Measurements from ENCODE around the gene WDR35.

WDR35 gene

DNA sequence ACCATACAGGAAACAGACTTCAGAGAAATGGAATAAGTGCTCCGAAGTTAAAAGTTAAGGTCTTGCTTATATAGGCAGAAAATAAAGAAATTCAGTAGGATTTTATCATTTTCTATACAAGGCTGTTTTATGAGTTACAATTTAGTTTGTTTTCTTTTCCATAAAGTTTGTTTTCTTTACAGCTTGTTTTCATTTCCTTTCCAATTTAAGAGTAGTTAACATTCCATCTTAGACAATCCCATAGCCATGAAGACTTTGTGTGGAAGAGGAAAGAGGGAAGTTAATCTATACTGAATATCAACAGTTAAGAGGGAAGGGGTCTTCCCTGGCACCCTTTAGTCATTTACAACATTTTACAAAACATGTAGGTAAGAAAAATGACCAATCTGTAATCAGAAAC is 114.6 kb downstream of the WDR35 start:
- TF ChIP-seq FOXM1 (IDR thresholded peaks at IDR 0.05; ENCODE audit: borderline replicate concordance, low read depth) (no peak), CREB1 (IDR thresholded peaks at IDR 0.05; ENCODE audit: low read depth) (no peak), CEBPB (IDR thresholded peaks at IDR 0.05) (no peak), YY1 (IDR thresholded peaks at IDR 0.05; ENCODE audit: low read depth) (no peak), ZBTB7A (IDR thresholded peaks at IDR 0.05; ENCODE audit: low read depth) (no peak), TEAD4 (IDR thresholded peaks at IDR 0.05) (no peak), EP300 (IDR thresholded peaks at IDR 0.05; ENCODE audit: borderline replicate concordance) (no peak), TCF12 (IDR thresholded peaks at IDR 0.05; ENCODE audit: low read depth) (no peak), NFIC (IDR thresholded peaks at IDR 0.05) (no peak), TAF1 (IDR thresholded peaks at IDR 0.05; ENCODE audit: low read depth) (no peak), RAD21 (IDR thresholded peaks at IDR 0.05; ENCODE audit: low read depth) (no peak), EGR1 (IDR thresholded peaks at IDR 0.05) (no peak)
- TF ChIP-seq, protein P1, sequence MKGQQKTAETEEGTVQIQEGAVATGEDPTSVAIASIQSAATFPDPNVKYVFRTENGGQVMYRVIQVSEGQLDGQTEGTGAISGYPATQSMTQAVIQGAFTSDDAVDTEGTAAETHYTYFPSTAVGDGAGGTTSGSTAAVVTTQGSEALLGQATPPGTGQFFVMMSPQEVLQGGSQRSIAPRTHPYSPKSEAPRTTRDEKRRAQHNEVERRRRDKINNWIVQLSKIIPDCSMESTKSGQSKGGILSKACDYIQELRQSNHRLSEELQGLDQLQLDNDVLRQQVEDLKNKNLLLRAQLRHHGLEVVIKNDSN (IDR thresholded peaks at IDR 0.05): no peak
- TF ChIP-seq, protein P2, sequence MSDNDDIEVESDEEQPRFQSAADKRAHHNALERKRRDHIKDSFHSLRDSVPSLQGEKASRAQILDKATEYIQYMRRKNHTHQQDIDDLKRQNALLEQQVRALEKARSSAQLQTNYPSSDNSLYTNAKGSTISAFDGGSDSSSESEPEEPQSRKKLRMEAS (IDR thresholded peaks at IDR 0.05): no peak
- TF ChIP-seq, protein P3, sequence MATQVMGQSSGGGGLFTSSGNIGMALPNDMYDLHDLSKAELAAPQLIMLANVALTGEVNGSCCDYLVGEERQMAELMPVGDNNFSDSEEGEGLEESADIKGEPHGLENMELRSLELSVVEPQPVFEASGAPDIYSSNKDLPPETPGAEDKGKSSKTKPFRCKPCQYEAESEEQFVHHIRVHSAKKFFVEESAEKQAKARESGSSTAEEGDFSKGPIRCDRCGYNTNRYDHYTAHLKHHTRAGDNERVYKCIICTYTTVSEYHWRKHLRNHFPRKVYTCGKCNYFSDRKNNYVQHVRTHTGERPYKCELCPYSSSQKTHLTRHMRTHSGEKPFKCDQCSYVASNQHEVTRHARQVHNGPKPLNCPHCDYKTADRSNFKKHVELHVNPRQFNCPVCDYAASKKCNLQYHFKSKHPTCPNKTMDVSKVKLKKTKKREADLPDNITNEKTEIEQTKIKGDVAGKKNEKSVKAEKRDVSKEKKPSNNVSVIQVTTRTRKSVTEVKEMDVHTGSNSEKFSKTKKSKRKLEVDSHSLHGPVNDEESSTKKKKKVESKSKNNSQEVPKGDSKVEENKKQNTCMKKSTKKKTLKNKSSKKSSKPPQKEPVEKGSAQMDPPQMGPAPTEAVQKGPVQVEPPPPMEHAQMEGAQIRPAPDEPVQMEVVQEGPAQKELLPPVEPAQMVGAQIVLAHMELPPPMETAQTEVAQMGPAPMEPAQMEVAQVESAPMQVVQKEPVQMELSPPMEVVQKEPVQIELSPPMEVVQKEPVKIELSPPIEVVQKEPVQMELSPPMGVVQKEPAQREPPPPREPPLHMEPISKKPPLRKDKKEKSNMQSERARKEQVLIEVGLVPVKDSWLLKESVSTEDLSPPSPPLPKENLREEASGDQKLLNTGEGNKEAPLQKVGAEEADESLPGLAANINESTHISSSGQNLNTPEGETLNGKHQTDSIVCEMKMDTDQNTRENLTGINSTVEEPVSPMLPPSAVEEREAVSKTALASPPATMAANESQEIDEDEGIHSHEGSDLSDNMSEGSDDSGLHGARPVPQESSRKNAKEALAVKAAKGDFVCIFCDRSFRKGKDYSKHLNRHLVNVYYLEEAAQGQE (IDR thresholded peaks at IDR 0.05; ENCODE audit: low read depth): no peak

DNA sequence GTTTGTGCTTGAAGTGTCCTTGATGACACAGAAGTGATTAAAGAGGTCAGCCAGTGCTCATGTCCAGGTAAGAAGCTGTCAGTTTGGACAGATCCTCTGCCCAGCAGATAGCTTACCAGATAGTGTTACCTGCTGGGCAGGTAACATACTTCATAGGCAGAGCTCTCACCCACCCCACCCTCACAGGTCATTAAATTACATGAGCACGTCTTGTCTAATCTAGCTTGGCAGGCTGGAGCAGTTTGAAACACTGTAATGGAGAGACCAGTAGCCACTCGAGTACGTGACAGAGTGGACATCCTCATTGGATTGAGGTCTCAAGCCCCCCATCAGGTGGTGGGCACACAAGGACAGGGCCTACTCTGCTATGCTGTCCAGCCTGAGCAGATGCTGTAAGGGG is 115.2 kb downstream of the WDR35 start:
- TF ChIP-seq YY1 (IDR thresholded peaks at IDR 0.05; ENCODE audit: low read depth): no peak
- TF ChIP-seq CEBPB (IDR thresholded peaks at IDR 0.05): no peak
- TF ChIP-seq EP300 (IDR thresholded peaks at IDR 0.05; ENCODE audit: borderline replicate concordance): no peak
- no peak for TF ChIP-seq NFIC (IDR thresholded peaks at IDR 0.05)
- no peak for TF ChIP-seq TEAD4 (IDR thresholded peaks at IDR 0.05)

DNA sequence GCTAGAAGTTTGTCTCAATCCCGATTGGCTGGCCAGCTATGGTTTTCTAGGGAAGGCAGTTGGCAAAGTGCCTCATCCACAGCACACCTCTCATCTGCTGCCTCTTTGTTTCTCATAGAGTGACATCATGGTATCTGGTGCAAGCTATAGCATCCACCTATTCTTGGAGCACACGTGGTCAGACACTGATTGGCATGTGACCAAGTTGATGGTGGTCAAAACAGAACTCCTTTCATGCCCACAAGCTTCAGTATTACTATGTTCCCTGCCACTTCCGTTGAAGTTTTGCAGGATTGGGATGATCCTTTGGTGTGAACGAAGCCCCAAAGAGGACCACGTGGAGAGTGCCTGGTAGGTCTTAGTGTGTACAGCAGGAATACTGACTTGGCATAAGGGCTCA is 116.9 kb downstream of the WDR35 start:
- TF ChIP-seq, protein P3 (IDR thresholded peaks at IDR 0.05; ENCODE audit: low read depth): no peak
- TF ChIP-seq TCF12 (IDR thresholded peaks at IDR 0.05; ENCODE audit: low read depth) (no peak), CEBPB (IDR thresholded peaks at IDR 0.05) (no peak), CREB1 (IDR thresholded peaks at IDR 0.05; ENCODE audit: low read depth) (no peak), TAF1 (IDR thresholded peaks at IDR 0.05; ENCODE audit: low read depth) (no peak), EGR1 (IDR thresholded peaks at IDR 0.05) (no peak), EP300 (IDR thresholded peaks at IDR 0.05; ENCODE audit: borderline replicate concordance) (no peak), TEAD4 (IDR thresholded peaks at IDR 0.05) (no peak), ZBTB7A (IDR thresholded peaks at IDR 0.05; ENCODE audit: low read depth) (no peak), YY1 (IDR thresholded peaks at IDR 0.05; ENCODE audit: low read depth) (no peak), RAD21 (IDR thresholded peaks at IDR 0.05; ENCODE audit: low read depth) (no peak)
- TF ChIP-seq, protein P2 (IDR thresholded peaks at IDR 0.05): no peak
- TF ChIP-seq, protein P1 (IDR thresholded peaks at IDR 0.05): no peak

DNA sequence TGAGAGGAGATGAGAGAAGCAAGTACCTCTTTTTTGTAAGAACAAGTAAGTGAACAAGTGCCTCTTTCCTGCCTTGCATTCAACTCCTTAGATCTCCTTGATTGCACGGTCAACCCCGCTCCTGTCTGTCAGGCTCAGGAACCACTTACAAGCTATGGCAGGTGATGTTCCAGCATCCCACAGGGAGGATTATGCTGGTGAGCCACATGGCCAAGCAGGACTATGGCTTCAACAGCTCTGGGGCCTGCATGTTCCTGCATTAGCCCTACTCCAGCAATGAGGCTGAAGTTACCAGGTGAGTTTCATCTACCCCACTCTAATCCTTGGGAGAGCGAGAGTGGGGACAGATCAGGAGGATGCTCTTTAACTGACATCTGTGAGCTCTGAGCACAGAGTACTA is 117.6 kb downstream of the WDR35 start:
- no peak for TF ChIP-seq RAD21 (IDR thresholded peaks at IDR 0.05; ENCODE audit: low read depth)
- TF ChIP-seq, protein P1 (IDR thresholded peaks at IDR 0.05): no peak

DNA sequence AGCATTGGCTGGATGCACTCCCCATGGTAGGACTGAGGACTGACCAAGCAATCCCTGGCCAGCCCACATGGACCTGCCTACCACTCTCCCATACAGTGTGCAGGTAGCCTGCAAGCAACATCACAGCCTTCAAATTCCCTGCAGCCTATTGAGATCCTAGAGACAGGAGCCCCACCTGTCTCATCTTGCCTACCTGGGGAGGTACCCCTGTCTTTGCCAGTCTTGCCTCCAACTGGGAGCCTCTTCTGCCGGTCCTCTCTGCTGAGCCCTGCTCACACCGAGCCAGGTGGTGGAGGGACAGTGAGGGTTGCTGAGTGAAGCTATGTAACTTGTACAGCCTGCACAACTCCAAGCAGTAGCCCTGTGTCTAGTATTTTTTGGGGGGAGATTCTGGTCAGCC is 118.1 kb downstream of the WDR35 start:
- TF ChIP-seq, protein P2 (IDR thresholded peaks at IDR 0.05): no peak
- TF ChIP-seq NFIC (IDR thresholded peaks at IDR 0.05): no peak
- TF ChIP-seq, protein P1 (IDR thresholded peaks at IDR 0.05): no peak
- TF ChIP-seq TCF12 (IDR thresholded peaks at IDR 0.05; ENCODE audit: low read depth): no peak
- no peak for TF ChIP-seq TEAD4 (IDR thresholded peaks at IDR 0.05)
- no peak for TF ChIP-seq ZBTB7A (IDR thresholded peaks at IDR 0.05; ENCODE audit: low read depth)
- no peak for TF ChIP-seq FOXM1 (IDR thresholded peaks at IDR 0.05; ENCODE audit: borderline replicate concordance, low read depth)
- no peak for TF ChIP-seq TAF1 (IDR thresholded peaks at IDR 0.05; ENCODE audit: low read depth)
- TF ChIP-seq YY1 (IDR thresholded peaks at IDR 0.05; ENCODE audit: low read depth): no peak
- no peak for TF ChIP-seq EP300 (IDR thresholded peaks at IDR 0.05; ENCODE audit: borderline replicate concordance)
- TF ChIP-seq RAD21 (IDR thresholded peaks at IDR 0.05; ENCODE audit: low read depth): no peak
- TF ChIP-seq CREB1 (IDR thresholded peaks at IDR 0.05; ENCODE audit: low read depth): no peak
- no peak for TF ChIP-seq CEBPB (IDR thresholded peaks at IDR 0.05)
- TF ChIP-seq, protein P3 (IDR thresholded peaks at IDR 0.05; ENCODE audit: low read depth): no peak
- no peak for TF ChIP-seq EGR1 (IDR thresholded peaks at IDR 0.05)

Data from Ishikawa (cell line).